Amniotic stem cell (primary cell): ENCODE measurements around the gene ODF2.

Experiments
- DNase-seq: peaks from one replicate; lab custom pipeline; 2025; lab: John Stamatoyannopoulos, UW

Gene ODF2

DNA sequence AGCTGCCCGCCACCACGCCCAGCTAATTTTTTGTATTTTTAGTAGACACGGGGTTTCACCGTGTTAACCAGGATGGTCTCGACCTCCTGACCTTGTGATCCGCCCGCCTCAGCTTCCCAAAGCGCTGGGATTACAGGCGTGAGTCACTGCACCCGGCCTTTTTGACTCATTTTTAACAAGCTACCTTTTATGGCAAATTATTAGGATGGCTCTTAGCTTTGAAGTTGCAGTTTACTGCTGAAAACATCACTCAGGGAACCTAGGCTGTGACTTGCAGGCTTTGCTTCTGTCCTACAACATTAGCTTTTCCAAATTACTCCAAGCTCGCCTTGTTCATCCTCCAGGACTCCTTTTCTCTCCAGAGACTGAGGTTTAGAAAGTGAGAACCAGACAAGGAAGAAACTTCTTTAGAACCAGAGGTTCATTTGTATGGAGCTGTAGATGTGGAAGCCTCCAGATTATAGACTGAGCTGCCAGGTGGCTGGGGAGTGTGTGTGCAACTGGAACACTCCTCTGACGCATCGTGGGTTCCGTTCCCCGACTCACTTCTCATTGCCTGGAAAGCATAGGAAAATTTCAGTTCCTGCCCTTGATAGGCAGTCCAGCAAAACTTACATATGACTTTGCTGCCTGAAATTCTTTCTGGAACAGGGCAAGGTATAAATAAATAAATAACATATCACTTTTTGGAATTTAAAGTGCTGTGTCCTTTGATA, 72.8 kb downstream of the ODF2 start:
- no peak for DNase-seq

DNA sequence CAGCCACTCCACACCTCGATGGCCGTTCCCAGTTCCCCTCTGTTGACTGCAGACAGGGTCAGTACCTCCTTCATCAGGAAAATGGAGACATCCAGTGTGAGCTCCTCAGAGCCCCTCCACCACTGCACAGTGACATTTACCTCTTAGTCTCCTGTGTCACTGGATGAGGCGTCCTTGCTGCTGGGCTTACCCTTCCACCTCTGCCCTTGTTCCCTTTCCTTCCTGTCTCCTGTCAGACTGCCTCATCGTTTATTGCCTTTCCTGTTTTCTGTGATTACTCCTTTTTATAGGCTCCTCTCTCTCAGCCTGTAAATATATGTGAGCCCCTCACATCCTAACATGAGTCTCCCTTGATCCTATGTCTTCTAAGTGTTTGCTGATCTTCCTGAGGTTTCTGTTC, 73.4 kb downstream of the ODF2 start:
- no peak for DNase-seq

DNA sequence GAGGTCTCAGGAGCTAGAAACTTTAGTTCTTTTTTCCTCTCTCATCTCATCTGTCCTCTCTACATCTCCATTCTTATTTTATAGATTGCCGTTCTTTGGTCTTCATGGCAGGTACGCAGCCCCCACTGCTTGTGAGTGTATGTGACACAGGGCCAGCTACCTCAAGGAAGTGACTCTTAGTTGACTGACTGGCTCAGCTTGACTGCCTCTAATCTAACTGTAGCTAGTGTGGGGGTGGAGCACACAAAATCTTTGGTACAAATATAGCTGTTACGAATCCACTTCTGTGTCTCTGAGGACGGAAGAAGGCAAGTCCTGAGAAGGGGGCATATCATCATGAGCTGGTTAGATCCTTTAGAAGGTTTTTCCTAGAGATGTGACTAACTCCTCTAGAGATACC, 76.8 kb downstream of the ODF2 start:
- no peak for DNase-seq

DNA sequence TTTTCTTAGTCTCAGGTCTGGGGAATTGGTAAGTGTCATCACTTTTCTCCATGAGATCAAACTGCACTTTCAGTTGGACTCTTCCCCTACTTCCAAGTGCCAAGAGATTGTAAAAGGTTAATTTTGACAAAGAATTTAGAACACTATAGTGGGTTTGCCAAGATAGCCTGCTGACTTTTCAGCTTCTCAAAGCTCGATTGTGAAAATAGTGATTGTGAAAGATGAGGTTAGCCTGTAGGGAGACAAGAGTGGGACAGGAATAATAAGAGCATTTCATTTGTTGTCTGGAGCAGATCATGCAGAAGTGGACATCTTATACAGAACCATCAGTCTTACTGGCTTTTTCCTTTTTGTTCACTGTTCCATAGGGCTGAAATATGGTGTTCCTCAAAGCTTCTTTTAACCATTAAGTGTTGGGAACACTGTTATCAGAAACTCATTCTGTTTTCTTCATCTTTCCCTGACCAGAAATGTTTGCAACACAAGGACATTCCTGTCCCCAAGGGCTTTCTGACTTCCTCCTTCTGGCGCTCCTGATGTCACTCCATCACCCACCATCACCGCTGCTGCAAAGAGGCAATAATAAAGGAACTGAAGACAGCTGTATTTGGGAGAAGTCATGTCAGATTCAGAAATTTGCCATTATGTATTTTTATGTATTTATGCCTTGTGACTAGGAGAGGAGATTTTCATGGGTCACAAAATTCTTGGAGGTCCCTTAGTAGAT, 85.0 kb downstream of the ODF2 start:
- DNase-seq: no peak

DNA sequence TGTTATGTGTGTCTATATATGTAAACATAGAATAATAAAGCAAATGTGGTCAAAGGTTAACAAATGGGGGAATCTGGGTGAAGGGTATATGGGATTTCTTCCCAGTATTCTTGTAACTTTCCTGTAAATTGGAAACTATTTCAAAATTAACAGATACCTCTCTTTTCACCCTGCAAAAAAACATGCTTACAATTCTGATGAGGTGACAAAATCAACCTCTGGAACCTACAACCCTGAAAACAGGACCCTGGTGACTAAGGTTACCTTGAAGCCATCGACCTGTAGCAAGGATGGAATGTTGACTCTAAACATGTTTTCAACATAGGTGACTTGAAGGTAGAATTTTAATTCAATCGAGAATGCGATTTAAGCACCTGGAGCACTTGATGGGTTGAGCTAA, 90.7 kb downstream of the ODF2 start:
- DNase-seq: no peak

DNA sequence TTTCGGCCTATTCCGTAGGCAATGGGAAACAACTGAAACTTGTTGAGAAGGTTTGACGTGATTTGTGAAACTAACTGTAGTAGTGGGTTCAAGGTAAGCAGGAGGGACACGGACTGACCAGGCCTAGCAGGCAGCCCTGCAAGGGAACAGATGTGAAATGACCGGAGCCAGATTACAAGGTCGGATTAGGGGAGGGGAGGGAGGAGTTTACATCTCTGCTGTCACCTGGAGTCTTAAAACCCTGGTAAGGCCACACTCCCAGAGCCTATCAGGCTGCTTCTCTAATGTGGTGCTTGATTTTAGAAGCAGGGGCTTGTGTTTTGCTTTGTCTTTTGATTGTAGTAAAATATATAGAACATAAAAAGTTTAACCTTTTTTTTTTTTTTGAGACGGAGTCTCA, 93.1 kb downstream of the ODF2 start:
- no peak for DNase-seq

DNA sequence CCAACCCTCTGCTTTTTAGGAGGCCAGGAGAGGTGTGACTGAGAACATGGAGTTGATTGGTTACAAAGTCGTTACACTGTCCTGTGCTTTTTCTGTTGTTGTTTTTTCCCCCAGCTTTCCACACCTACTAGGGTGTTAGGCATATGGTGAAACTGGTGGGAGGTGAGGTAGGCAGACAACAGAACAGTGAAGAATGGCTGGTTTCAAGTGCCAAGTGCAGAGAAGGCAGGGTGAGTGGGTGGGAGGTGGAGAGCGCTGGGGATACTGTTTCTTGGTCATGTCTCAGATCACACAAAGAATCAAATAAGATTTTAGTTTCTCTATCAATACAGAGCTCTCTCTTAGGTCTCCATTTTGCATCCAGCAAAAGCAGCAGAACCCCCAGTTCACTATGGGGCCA, 94.4 kb downstream of the ODF2 start:
- no peak for DNase-seq
